NCI-H1930 (cell line): ENCODE results near the gene CSMD2.

Experiments used
- DNase-seq, 2 experiments: peaks; one replicate each; lab custom pipeline; 2025; lab: John Stamatoyannopoulos, UW

Gene CSMD2

GRCh38 chr1:33608825-33609400 lies 556.1 kb downstream of the CSMD2 start:
- no peak for DNase-seq

GRCh38 chr1:33607444-33608005 lies 557.5 kb downstream of the CSMD2 start:
- no peak for DNase-seq

GRCh38 chr1:33606272-33606671 lies 558.8 kb downstream of the CSMD2 start:
- DNase-seq, result no peak

- no peak for DNase-seq
These were observed 562.8 kb downstream of the CSMD2 start for GRCh38 chr1:33602271-33602670.

GRCh38 chr1:33601751-33602150 lies 563.3 kb downstream of the CSMD2 start:
- no peak for DNase-seq

GRCh38 chr1:33599516-33600115 lies 565.4 kb downstream of the CSMD2 start:
- no peak for DNase-seq

GRCh38 chr1:33588726-33589125 lies 576.3 kb downstream of the CSMD2 start:
- DNase-seq, result no peak

- no peak for DNase-seq
These were observed 578.2 kb downstream of the CSMD2 start for GRCh38 chr1:33586795-33587194.

- DNase-seq, result no peak
These were observed 578.9 kb downstream of the CSMD2 start for GRCh38 chr1:33586106-33586505.

- no peak for DNase-seq
These were observed 581.5 kb downstream of the CSMD2 start for GRCh38 chr1:33583567-33583966.

GRCh38 chr1:33578557-33579448 lies 586.2 kb downstream of the CSMD2 start:
- DNase-seq, result no peak

GRCh38 chr1:33577663-33578062 lies 587.4 kb downstream of the CSMD2 start:
- DNase-seq, result no peak

GRCh38 chr1:33576821-33577599 lies 588.0 kb downstream of the CSMD2 start:
- DNase-seq, result no peak

GRCh38 chr1:33575324-33575879 lies 589.6 kb downstream of the CSMD2 start:
- no peak for DNase-seq

- no peak for DNase-seq
These were observed 591.4 kb downstream of the CSMD2 start for GRCh38 chr1:33573661-33574060.

GRCh38 chr1:33572387-33572786 lies 592.6 kb downstream of the CSMD2 start:
- DNase-seq, result no peak

GRCh38 chr1:33569331-33569730 lies 595.7 kb downstream of the CSMD2 start:
- DNase-seq, result no peak

GRCh38 chr1:33563699-33564098 lies 601.3 kb downstream of the CSMD2 start:
- no peak for DNase-seq

- no peak for DNase-seq
These were observed 602.5 kb downstream of the CSMD2 start for GRCh38 chr1:33562563-33562962.

- DNase-seq, result no peak
These were observed 603.5 kb downstream of the CSMD2 start for GRCh38 chr1:33561576-33561975.

- no peak for DNase-seq
These were observed 604.4 kb downstream of the CSMD2 start for GRCh38 chr1:33560680-33561079.

GRCh38 chr1:33548721-33549120 lies 616.3 kb downstream of the CSMD2 start:
- no peak for DNase-seq
